GM23338 (cell line): Measurements from ENCODE around the gene CNRIP1. TPM values are rescaled to one million over a fixed set of nuclear protein-coding genes. Genes with fewer than 3 reads are reported as not detected.

Experiments used
- ATAC-seq: fragments of 200-7000 bp; cut with Tn5 transposase; 3 replicates; pipeline ENCODE4 v1.9.1; 2020
- DNase-seq: peaks from one replicate; pipeline ENCODE4 v3.0.0-alpha.2; 2015; ENCODE audit warnings: low spot score
- H2AFZ ChIP-seq: fragments of 200-600 bp; sonication (generic); 2 replicates; pipeline ENCODE4 v1.8.0; 2016; ENCODE audit warnings: antibody characterized with exemption, mild to moderate bottlenecking, moderate library complexity
- H3F3A ChIP-seq: fragments of 200-600 bp; sonication (generic); replicated peaks from 2 replicates; pipeline ENCODE4 v1.8.0; 2017; ENCODE audit warnings: antibody characterized with exemption, mixed run types, low read depth
- H3K27ac ChIP-seq: fragments of 200-600 bp; sonication (generic); 2 replicates; pipeline ENCODE4 v1.6.1; 2016; ENCODE audit warnings: low read depth
- H3K27me3 ChIP-seq: fragments of 200-600 bp; sonication (generic); 2 replicates; pipeline ENCODE4 v1.8.0; 2016; ENCODE audit warnings: mild to moderate bottlenecking, mixed run types, moderate library complexity; ENCODE audit not compliant: insufficient read depth
- H3K36me3 ChIP-seq: fragments of 200-600 bp; sonication (generic); 2 replicates; pipeline ENCODE4 v1.8.0; 2016; ENCODE audit warnings: mild to moderate bottlenecking; ENCODE audit not compliant: insufficient read depth
- H3K4me1 ChIP-seq: fragments of 200-600 bp; sonication (generic); 2 replicates; pipeline ENCODE4 v1.8.0; 2016; ENCODE audit warnings: mild to moderate bottlenecking, moderate library complexity; ENCODE audit not compliant: insufficient read depth
- H3K4me2 ChIP-seq: fragments of 200-600 bp; sonication (generic); 2 replicates; pipeline ENCODE4 v1.7.1; 2017; ENCODE audit warnings: mixed run types
- H3K4me3 ChIP-seq: fragments of 200-600 bp; sonication (generic); 2 replicates; pipeline ENCODE4 v1.6.1; 2016; ENCODE audit warnings: mixed run types
- H3K79me2 ChIP-seq: fragments of 200-600 bp; sonication (generic); replicated peaks from 2 replicates; pipeline ENCODE4 v1.8.0; 2017; ENCODE audit warnings: mild to moderate bottlenecking; ENCODE audit not compliant: insufficient read depth
- H3K9me2 ChIP-seq: fragments of 200-600 bp; sonication (generic); 2 replicates; pipeline ENCODE4 v1.8.0; 2017; ENCODE audit not compliant: insufficient read depth
- H4K20me1 ChIP-seq: fragments of 200-600 bp; sonication (generic); replicated peaks from 2 replicates; pipeline ENCODE4 v1.8.0; 2017; ENCODE audit warnings: mild to moderate bottlenecking; ENCODE audit not compliant: insufficient read depth
- H3K27ac Mint-ChIP-seq: 2 replicates; pipeline ENCODE4 v1.8.0; 2020; ENCODE audit warnings: inconsistent platforms, mild to moderate bottlenecking, moderate library complexity, mixed read lengths
- H3K27me3 Mint-ChIP-seq: 3 replicates; pipeline ENCODE4 v1.8.0; 2022; ENCODE audit warnings: low read depth, mild to moderate bottlenecking, moderate library complexity, mixed read lengths, inconsistent platforms; ENCODE audit not compliant: insufficient read depth, poor library complexity
- H3K36me3 Mint-ChIP-seq: 3 replicates; pipeline ENCODE4 v1.8.0; 2021; ENCODE audit warnings: low read depth, mild to moderate bottlenecking, inconsistent platforms, moderate library complexity, mixed read lengths
- H3K4me1 Mint-ChIP-seq: 3 replicates; pipeline ENCODE4 v1.8.0; 2020; ENCODE audit warnings: mild to moderate bottlenecking, inconsistent platforms, mixed read lengths
- H3K4me3 Mint-ChIP-seq: 3 replicates; pipeline ENCODE4 v1.8.0; 2021; ENCODE audit warnings: moderate library complexity, mild to moderate bottlenecking, inconsistent platforms, mixed read lengths
- H3K9me3 Mint-ChIP-seq: 3 replicates; pipeline ENCODE4 v1.8.0; 2020; ENCODE audit warnings: moderate library complexity, mild to moderate bottlenecking, inconsistent platforms, mixed read lengths
- CREB1 ChIP-seq: fragments of 250-450 bp; sonication (Bioruptor Pico); IDR thresholded peaks from 2 replicates; pipeline ENCODE4 v1.5.0; 2020; ENCODE audit warnings: low read depth, mild to moderate bottlenecking, moderate library complexity
- CTCF ChIP-seq, 2 experiments: fragments of 200-600 bp in 1 of 2; sonication (generic) in 1 of 2; conservative IDR thresholded peaks; 2 replicates each; pipeline versions ENCODE4 v1.5.1 to v1.6.1; 2016 to 2017; ENCODE audit warnings: antibody characterized with exemption in 2 of 2, low read depth in 2 of 2, mild to moderate bottlenecking in 2 of 2, moderate library complexity in 1 of 2
- ETS1 ChIP-seq: IDR thresholded peaks from 2 replicates; pipeline ENCODE4 v1.6.1; 2016; ENCODE audit warnings: antibody characterized with exemption
- JUNB ChIP-seq: IDR thresholded peaks from one replicate; pipeline ENCODE4 v1.6.1; 2016; ENCODE audit warnings: antibody characterized with exemption; ENCODE audit not compliant: unreplicated experiment
- REST ChIP-seq: IDR thresholded peaks from one replicate; pipeline ENCODE4 v1.6.1; 2018; ENCODE audit warnings: antibody characterized with exemption; ENCODE audit not compliant: unreplicated experiment
- STAT1 ChIP-seq: IDR thresholded peaks from one replicate; pipeline ENCODE4 v1.6.1; 2016; ENCODE audit warnings: antibody characterized with exemption; ENCODE audit not compliant: unreplicated experiment
- ZNF114 ChIP-seq: fragments of 250-450 bp; sonication (Bioruptor Pico); IDR thresholded peaks from 2 replicates; pipeline ENCODE4 v1.5.0; 2020; ENCODE audit warnings: mild to moderate bottlenecking, moderate library complexity
- ZNF331 ChIP-seq: fragments of 250-450 bp; sonication (Bioruptor Pico); IDR thresholded peaks from 2 replicates; pipeline ENCODE4 v1.5.0; 2020; ENCODE audit warnings: low read depth, mild to moderate bottlenecking, moderate library complexity
- ZNF462 ChIP-seq: fragments of 250-450 bp; sonication (Bioruptor Pico); IDR thresholded peaks from 2 replicates; pipeline ENCODE4 v1.5.0; 2020; ENCODE audit warnings: mild to moderate bottlenecking, moderate library complexity
- polyA plus RNA-seq: library from polyadenylated mRNA; unstranded; fragments of >200 nt; fragmentation: Nextera tagmentation; extraction: Ambion mirVana; gene quantifications from 2 replicates; pipeline ENCODE4 v1.2.1, GENCODE V29; 2016
- total RNA-seq: library from RNA; depleted of rRNA; stranded (reverse); fragments of >200 nt; shearing (Covaris generic); gene quantifications from 2 replicates; pipeline ENCODE4 v1.2.3, GENCODE V29; 2014

CNRIP1 gene
- total and polyA plus RNA-seq, 2 experiments from 2014 or later: 5.9 to 6.9 TPM

- no peak for TF ChIP-seq STAT1
- no peak for TF ChIP-seq ZNF462 (CRISPR knock-in tag)
- TF ChIP-seq CREB1: no peak
- TF ChIP-seq ZNF114 (CRISPR knock-in tag): no peak
- no peak for TF ChIP-seq JUNB
These were observed 67.8 kb downstream of the CNRIP1 start (continued) for GRCh38 chr2:68251855-68252399.

- Histone ChIP-seq H3F3A (no peaks in the 10 kb centered on the region), H3K79me2 (peaks cover 55% of the 10 kb centered on the region), H3K27me3 (no peaks in the 10 kb centered on the region), H3K4me3 (peak overlapping the region; percentile 82), H3K4me2 (peak overlapping the region; percentile 80), H3K36me3 (no peaks in the 10 kb centered on the region), H3K9me2 (no peaks in the 10 kb centered on the region), H4K20me1 (peaks cover 41% of the 10 kb centered on the region), H3K4me1 (peaks cover 42% of the 10 kb centered on the region), H3K27ac (peak overlapping the region; percentile 91), H2AFZ (0 out of 2 replicates have a peak overlapping the region, but pooled peaks have one; percentile 26)
- Mint-ChIP-seq H3K36me3 (peaks cover 7% of the 10 kb centered on the region; the same call in 2 of the 3 replicates), H3K4me3 (peak overlapping the region; percentile 83), H3K9me3 (no peaks in the 10 kb centered on the region), H3K4me1 (peaks cover 14% of the 10 kb centered on the region), H3K27me3 (peaks cover 11% of the 10 kb centered on the region), H3K27ac (peak overlapping the region; percentile 94)
- DNase-seq (peak; percentile 93), ATAC-seq (peak; percentile 71)
- TF ChIP-seq REST (no peak), ZNF331 (CRISPR knock-in tag) (no peak), STAT1 (no peak), CREB1 (0 out of 2 replicates have a peak, but pooled peaks have one; percentile 34), ETS1 (no peak), CTCF (conservative IDR thresholded peaks at IDR 0.05; ENCODE audit: low read depth in 2 of 2) (peak; percentile 53 to 59)
These were observed 68.4 kb downstream of the CNRIP1 start for GRCh38 chr2:68251187-68251854.
